HG03045 (cell line): ENCODE data around the gene KRTAP5-6.

Experiments used
- ATAC-seq: cut with Tn5 transposase; IDR thresholded peaks from one replicate; pipeline ENCODE4 v1.9.1; 2021; ENCODE audit warnings: mild to moderate bottlenecking, moderate library complexity; ENCODE audit not compliant: unreplicated experiment

KRTAP5-6 gene

DNA sequence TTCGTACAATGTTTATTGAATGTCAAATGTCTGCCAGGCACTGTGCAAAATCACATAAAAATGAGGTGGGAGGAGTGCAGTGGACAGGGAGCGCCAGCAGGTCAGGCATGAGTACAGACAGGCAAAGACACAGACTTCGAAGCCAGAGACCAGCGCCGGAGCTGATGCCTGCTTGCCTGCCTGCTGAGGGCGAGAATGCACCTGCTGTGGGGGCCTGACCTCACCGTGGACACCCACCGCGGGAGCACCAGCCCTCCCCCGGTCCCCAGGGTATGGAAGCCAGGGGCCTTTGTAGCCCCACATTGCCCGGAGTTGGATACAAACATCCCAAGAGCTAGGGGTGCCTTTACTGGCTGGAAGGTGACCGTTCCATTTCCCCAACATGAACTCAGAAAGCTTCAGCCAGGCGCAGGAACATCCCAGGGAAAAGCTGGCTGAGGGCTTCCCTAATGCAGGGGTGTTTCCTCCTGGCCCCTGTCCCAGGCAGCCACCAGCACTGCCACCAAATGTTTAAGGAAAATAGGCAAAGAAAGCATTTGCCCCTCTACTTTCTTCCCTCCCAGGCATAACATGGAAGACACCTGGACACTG lies 35.5 kb downstream of the KRTAP5-6 start:
- ATAC-seq, result no peak

DNA sequence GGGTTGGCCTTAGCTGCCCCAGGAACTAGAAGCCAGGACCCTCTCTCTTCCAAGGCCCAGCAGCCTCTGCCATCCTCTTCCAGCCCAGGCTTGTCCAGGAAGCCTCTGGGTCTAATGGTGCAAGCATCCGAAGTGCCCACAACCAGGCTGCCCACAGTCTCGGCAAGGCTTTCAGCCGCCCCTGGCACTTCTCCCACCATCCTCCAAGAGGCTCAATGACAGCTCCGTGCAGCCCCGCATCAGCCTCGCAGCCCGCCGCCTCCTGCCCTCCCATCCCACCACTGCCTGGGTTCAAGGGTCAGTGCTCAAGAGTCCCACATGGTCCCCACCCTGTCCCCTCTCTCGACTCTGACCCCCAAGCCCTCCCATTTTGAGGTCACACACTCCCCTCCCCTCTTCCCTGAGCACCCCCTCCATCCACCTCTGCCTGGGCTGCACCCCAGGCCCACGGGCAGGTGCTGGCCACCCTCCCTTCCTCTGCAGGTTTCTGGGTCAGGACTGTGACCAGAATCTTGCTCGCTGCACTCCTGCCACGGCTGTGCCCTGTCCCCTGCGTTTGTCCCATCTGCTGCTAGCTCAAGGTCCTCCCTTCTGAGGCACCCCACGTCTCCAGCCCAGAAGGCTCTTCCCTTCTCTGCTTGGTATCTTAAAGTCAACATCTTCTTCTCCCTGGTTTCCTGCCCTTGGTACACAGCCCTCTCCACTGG lies 36.2 kb downstream of the KRTAP5-6 start:
- no peak for ATAC-seq

DNA sequence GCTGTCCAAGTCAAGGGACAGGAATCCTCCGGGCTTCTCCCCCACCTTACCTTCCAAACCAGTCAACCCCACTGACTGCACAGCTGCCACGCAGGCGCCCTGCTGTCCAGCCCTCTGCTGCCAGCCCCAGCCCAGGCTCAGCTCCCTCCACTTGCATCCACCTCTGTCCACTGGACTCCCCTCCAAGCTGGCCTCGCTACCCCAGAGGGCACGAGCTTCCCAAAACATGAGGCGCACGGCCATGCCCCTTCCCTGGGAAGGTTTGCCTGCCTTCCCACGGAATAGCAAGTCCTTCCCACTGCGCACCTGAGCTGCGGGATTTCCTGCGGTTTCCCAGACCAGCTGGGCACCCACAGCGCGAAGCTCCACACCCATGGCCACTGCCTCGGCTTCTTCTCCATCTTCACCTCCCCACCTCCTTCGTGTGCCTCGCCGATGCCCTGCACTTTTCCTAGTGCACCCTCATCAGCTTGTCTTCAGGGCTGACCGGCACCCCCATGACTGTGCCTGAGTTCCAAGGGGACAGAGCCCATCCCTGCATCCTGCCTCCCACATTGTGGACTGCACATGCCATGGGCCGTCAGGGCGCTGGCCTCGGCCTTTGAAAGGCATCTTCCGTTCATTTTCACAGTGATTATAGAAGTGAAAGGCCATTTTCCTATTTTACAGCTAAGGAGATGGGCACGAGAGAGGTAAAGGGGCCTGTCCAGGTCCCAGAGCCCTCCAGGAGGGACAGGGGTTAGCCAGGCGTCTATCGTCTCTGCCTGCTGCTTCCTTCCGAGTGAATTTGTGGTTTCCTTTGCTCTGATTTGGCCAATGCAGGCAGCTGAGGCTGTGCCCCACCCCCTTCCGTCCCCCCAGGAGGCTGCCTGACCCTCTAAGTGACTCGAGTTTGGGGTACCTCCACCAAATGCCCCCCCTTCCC lies 37.0 kb downstream of the KRTAP5-6 start:
- ATAC-seq, result no peak

DNA sequence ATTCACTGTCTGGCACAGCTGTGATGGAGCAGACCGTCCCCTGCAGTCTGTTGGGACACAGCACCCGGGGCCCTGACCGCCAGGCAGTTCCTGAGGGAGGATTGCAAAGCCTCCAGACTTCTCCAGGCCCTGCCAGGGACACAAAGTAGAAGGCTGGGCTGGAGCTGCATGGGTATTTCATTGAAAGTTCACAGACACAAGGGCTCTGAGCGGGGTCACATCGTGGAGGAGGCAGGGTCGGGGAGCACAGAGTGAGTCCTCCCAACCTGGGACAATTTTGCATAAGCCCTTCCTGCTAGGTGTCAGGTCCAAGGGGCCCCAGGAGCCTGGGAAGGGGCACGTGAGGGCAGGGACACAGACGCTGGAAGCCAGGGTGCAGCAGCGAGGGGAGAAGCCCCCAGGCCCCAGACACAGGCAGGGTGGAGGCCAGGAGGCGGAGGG lies 37.7 kb downstream of the KRTAP5-6 start:
- ATAC-seq, result no peak

DNA sequence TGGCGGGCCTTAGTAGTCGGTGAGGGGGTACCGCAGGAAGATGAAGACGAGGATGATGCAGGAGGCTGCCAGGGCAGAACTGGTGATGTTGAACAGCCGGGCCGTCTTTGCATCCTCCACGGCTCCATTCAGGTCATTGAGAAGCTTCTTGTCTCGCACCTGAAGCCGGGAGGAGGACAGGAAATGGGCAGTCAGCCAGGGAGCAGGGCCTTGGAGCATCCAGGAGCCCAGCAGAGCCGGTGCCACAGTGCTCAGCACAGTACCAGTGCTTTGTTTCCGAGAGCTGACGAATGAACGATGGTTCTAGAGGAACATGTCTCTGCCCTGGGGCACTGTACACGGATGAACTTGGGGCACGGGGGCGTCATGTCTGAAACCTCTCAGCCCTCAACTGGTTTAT lies 38.3 kb downstream of the KRTAP5-6 start:
- no peak for ATAC-seq

DNA sequence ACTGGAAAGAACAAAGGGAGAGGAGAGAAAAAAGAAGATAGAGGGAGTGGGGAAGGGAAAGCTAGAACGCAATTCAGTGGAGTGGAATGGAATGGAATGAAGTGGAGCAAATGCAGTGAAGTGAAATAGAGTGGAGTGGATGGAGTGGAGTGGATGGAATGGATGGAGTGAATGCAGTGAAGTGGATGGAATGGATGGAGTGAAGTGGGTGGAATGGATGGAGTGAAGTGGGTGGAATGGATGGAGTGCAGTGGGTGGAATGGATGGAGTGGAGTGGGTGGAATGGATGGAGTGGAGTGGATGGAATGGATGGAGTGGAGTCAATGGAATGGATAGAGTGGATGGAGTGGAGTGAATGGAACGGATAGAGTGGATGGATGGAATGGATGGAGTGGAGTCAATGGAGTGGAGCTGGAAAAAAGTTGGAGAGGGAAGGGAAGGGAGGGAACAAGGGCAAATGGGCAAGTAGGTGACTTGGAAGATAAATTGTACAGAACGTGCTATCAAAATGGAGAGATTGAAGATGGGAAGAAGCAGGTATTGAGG lies 39.5 kb downstream of the KRTAP5-6 start:
- no peak for ATAC-seq

DNA sequence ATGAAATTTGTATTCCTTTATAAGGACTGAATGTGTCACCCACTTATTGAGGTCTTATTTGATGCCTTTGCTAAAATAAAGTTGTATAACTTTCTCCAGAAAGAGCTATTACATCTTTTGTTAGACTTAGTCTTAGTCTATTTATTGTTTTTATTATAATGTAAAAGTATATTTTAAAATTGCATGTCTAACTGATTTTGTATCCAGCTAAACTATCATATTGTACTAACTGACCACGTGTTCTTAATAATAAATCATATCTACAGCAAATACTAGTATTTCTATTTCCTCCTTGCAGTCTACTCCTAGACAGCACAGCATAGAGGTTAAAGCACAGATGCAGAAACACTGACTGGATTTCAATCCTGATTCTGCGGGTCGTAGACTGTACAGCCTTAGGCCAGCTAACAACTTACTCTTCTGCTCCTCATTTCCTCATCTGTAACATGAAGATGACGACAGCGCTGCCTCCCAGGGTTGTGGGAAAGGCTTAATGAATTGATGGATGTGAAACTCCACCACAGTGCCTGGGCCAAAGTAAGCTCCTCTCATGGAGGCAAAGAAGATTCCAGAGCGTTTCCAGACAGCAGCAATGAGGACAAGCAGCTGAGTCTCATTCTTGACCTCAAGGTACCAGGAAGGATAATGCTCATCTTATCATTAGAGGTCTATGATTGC lies 40.2 kb downstream of the KRTAP5-6 start:
- no peak for ATAC-seq

DNA sequence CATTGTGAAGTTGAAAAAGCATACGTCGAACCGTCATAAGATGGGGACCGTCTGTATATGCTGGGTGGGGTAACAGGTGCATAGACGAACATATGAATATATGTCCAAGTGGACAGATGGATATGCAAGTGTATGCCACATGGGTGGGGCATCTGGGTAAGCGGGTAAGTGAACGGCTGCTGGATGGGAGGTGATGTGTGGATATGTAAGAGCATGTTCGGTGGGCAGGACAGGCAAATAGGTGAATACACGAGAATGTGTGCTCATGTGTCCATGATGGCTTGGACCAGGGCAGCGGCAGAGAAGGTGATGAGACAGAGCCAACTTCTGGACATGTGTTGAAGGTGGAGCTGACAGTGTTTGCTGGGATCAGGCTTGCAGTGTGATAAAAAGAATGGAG lies 41.4 kb downstream of the KRTAP5-6 start:
- ATAC-seq, result no peak

DNA sequence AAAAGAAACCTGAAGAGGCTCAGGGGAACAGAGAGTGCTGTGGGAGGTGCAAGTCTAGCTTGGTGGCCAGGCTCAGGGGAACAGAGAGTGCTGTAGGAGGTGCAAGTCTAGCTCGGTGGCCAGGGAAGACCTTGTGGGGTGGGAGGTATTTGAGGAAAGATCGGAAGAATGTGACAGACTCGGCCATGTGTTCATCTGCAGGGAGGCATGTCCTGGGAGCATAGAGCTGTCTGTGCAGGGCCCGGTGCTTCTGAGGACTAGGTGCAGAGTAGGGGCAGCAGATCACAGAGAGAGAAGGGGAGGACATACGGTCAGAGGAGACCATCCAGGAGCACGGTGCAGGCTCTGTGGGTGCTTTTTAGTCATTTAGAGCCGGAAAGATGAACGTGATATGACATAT lies 42.6 kb downstream of the KRTAP5-6 start:
- ATAC-seq, result no peak

DNA sequence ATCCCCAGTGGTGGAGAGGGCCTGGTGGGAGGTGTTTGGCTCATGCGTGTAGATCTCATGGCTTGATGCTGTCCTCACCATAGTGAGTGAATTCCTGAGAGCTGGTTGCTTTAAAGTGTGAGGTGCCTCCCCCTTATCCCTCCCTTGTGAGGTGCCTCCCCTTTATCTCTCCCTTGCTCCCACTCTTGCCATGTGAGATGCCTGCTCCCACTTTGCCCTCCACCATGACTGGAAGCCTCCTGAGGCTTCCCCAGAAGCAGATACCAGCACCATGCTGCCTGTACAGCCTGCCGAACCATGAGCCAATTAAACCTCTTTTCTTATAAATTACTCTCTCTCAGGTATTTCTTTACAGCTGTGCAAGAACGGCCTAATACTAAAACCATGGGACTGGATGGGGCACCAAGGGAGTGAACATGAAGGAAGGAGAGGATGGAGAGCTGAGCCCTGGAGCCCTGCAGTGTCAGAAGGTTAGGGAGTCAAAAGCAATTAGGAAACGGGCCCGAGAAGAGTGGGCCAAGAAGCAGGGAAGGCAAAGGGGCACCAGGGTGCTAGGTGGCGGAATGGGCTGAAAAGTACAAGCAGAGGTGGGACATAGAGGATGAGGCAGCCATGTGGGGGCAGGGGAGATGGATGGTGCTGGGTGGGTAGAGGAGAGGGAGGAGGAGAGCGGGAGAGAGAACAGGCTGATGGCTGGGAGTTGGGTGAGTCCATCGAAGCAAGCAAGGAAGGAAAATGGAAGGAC lies 44.0 kb downstream of the KRTAP5-6 start:
- no peak for ATAC-seq

DNA sequence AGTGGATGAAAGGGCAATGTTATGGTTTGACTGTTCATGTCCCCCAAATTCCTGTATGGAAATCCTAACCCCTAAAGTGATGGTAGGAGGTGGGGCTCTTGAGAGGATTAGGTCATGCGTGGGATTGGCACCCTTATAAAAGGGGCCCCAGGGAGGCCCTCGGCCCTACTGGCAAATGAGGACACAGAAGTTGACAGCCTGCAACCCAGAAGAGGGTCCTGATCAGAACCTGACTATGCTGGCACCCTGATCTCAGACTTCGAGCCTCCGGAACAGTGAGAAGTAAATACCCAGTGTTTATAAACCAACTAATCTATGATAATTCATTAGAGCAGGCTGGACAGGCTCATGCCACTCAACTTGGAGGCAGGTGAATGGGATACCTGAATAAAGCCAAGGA lies 44.7 kb downstream of the KRTAP5-6 start:
- no peak for ATAC-seq

DNA sequence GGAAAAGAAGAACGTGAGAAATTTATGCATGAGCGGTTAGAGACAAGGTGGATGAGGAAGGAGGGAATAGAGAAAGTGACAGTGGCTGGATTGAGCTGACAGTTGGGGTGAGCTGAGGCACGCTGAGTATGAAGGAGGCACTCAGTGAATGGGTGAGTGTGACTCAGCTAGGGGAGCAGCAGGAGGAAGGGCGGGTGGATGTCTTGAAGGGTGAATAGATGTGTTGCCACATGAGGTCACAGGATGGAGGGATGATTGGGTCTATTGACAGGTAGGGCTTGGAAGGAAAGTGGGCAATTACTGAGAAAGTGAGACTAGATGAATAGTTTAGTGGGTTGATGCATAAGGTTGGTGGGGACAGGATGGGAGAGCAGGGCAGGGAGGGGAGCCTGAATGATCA lies 45.4 kb downstream of the KRTAP5-6 start:
- no peak for ATAC-seq

DNA sequence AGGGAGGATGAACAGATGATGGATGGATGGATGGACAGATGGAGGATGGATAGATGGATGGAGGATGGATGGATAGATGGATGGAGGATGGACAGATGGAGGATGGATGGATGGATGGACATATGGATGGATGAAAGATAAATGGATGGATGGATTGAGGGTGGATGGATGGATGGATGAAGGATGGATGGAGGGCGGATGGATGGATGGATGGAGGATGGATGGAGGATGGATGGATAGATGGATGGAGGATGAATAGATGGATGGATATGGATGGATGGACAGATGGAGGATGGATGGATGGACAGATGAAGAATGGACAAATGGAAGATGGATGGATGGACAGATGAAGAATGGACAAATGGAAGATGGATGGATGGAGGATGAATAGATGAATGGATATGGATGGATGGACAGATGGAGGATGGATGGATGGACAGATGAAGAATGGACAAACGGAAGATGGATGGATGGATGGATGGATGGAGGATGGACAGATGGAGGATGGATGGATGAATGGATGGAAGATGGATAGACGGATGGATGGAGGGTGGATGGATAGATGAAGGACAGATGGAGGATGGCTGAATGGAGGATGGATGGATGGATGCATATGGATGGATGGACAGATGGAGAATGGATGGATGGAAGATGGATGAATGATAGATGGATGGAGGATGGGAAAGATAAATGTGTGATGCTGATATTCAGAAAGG lies 46.0 kb downstream of the KRTAP5-6 start:
- no peak for ATAC-seq

DNA sequence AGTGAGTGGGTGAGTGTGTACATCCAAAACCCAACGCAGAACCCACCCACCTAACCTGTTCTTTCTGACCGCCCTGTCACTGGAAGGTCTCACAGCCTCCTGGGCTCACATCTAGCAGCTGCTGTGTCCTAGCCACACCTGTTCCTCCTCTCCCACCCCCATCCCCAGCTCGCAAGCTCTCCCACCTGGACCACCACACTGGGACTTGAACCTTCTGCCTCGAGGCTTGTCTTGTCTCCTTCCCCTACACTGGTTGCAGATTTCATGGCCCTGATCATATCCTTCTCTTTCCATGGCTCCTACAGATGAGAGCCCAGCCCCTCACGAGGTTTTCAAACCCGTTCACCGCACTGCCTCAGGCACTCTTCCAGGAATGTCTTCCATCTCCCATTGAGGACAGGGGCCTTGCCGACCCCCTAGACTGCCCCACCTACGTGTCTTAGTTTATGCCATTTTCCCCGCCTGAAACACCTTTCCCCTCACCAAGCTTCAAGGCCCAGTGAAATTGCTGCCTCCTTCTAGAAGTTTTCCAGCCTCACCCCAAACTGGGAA lies 46.7 kb downstream of the KRTAP5-6 start:
- no peak for ATAC-seq

DNA sequence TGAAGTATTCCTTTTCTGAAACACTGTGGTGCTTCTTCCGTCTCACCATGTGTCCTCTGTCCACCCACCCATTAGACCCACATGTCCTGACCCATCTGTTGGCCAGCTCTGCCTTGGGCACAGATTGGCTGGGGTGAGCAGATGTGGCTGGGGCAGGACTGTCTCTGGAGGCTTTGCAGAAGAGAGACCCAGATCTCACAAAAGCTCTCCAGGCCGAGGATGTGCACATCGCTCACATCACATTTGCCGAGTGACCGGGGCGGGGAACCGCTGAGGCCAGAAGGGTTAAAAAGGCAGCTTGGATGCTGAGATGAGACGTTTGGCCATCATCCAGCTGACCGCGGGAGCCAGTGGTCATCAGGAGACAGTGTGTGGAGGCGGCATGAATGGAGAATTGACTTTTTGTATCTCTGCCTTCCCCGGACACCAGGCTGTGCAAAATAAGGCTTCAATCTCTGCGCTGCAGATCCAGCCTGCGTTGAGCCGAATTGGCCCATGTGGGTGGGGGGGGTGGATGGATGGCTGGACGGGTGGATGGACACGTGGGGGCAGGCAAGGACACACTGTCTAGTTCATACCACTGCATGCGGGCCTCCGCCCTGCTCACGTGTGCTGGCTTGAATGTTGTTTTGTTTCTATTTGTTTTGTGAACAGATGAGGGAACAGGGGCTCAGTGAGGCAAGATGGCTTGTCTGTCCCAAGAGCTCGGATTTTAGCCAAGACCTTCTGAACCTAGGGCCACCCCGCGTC lies 47.3 kb downstream of the KRTAP5-6 start:
- no peak for ATAC-seq

DNA sequence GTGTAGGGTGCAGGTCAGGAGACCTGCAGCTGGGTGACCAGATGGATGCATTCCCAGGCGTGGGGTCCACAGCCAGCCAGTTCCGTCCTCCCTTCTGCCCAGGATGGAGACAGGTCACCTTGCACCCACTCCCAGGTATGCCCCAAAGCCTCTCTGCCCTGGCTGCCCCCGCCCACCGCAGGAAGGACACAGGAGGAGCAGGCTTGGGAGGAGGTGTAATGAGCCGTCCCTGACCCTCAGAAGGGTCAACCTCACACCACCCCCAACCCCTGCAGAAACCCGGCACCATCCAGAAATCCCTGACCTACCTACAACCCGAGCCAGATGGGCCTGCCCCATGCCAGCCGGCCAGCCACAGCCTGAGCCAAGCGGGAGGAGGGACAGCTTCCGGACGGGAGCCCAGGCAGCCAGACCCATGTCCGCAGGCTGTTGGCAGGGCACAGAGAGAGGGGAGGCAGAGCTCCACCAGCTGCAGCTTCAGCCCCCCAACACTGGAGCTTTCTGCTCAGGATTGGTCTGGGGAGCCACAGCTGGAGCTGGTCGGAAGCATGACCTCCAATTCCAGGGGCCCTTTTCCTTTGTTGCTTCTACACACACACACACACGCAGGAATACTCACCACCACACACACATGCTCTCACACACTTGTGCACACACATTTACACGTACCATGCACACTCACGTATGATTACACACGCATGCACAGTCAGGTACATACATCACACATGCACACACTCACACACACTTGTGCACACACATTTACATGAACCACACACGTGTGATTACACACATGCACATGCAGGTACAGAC lies 48.1 kb downstream of the KRTAP5-6 start:
- ATAC-seq, result no peak

DNA sequence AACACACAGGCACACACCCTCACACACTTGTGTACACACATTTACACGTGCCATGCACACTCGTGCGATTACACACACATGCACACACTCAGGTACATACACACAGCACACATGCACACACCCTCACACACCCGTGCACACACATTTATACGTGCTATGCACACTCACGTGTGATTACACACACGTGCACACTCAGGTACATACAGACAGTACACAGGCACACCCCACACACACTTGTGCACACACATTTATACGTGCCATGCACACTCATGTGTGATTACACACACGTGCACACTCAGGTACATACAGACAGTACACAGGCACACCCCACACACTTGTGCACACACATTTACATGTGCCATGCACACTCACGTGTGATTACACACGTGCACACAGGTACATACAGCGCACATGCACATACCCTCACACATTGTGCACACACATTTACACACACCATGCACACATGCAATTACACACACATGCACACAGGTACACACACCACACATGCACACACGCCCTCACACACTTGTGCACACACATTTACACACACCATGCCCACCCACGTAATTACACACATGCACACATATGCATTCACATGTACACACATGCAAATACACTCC lies 48.8 kb downstream of the KRTAP5-6 start:
- no peak for ATAC-seq
